ENCODE measurements around the gene IL7R. TPM values are rescaled to one million over a fixed set of nuclear protein-coding genes. Genes with fewer than 3 reads are reported as not detected.

IL7R gene
- total and polyA plus RNA-seq, 2 donors (not counting 3 experiments of a cell fraction or from before 2014, with no cell fraction given): 1.0 to 1.2 TPM

DNA sequence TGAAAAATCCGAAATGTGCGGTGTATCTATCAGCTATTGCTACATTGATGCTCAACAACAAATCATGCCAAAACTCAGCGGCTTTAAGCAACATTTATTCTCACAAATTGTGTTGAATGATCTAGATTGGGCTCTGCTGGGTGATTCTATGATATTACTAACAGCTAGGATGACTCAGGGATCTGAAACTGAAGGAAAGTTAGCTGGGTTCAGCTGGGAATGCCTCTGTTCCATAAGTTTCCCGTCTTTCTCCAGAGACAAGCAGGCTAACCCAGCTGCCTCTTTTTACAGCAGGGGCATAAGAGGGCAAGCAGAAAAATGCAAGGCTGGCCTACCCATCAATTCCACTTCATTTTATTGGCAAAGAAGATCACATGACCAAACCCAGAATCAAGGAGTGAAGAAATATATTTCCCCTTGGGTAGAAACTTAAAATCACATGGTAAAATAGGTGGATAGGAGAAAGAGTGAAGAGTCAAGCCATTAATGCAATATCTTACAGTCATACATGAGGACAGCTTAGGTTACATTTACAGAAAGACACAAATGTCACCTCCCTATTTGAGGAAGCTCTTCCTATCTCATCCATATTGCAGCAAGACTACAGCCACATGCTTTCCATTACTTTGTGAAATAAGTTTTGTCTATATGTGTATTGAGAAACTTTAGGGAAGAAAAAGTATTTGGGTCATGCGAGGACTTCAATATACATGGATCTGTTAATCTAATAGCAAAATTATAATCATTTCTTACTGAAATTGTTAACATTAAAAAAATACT lies 30.8 kb downstream of the IL7R start:
- Histone ChIP-seq H3K9me3 (replicated peaks; ENCODE audit: control insufficient read depth, insufficient read depth, low read length) (no peaks in the 10 kb centered on the region), H3K27ac (ENCODE audit: insufficient read depth, low read depth, low read length) (no peak overlapping the region), H3K79me2 (ENCODE audit: control insufficient read depth, insufficient read depth, low read length) (no peaks in the 10 kb centered on the region), H4K20me1 (replicated peaks; ENCODE audit: control insufficient read depth, extremely low read depth, insufficient read depth, low read length) (no peaks in the 10 kb centered on the region), H3K27me3 (ENCODE audit: control insufficient read depth in 2 of 2, insufficient read depth in 2 of 2, low read length in 2 of 2) (no peaks in the 10 kb centered on the region), H3K9ac (replicated peaks; ENCODE audit: extremely low read depth, insufficient read depth, low read length) (no peak overlapping the region), H3K4me2 (ENCODE audit: insufficient read depth, low read length) (no peak overlapping the region), H2AFZ (ENCODE audit: low read depth, low read length) (no peak overlapping the region), H3K4me3 (replicated peaks in 1 of 3; ENCODE audit: insufficient read depth in 1 of 3, low read depth in 1 of 3, low read length in 3 of 3) (no peak overlapping the region), H3K36me3 (ENCODE audit: control insufficient read depth in 2 of 2, extremely low read depth in 1 of 2, insufficient read depth in 2 of 2, low read length in 2 of 2) (no peaks in the 10 kb centered on the region), H3K9me1 (replicated peaks; ENCODE audit: control insufficient read depth, extremely low read depth, insufficient read depth, low read length) (no peaks in the 10 kb centered on the region), H3K4me1 (ENCODE audit: control insufficient read depth, extremely low read depth, insufficient read depth, low read length) (peaks cover 10% of the 10 kb centered on the region)
- FAIRE-seq (no peak), DNase-seq (ENCODE audit: low read depth, low spot score) (no peak)
- no TSS peak for BruUV-seq (replicated peaks)
- ChIA-PET CTCF (interaction anchor here (0.9 kb wide), 1 partner anchor 107 kb away, joined by 3 read pairs; no protein-coding TSS in a partner anchor), POLR2A (no interaction called here)
- TF ChIP-seq FOS (IDR thresholded peaks at IDR 0.05; ENCODE audit: borderline replicate concordance, insufficient read depth, low read length) (no peak), MYC (IDR thresholded peaks at IDR 0.05; ENCODE audit: low read depth, low read length) (no peak), JUN (IDR thresholded peaks at IDR 0.05; ENCODE audit: borderline replicate concordance, insufficient read depth, insufficient read length, low read depth) (no peak), POLR2A (IDR thresholded peaks at IDR 0.05; ENCODE audit: low read depth, low read length) (no peak), POLR2AphosphoS5 (IDR thresholded peaks at IDR 0.05; ENCODE audit: insufficient read depth, low read depth, low read length) (no peak), GATA2 (IDR thresholded peaks at IDR 0.05; ENCODE audit: insufficient read depth, insufficient read length, low read depth, low read length) (no peak), EZH2 (IDR thresholded peaks at IDR 0.05; ENCODE audit: borderline replicate concordance, low read depth, low read length, severe bottlenecking) (no peak)
- TF ChIP-seq, protein P1, sequence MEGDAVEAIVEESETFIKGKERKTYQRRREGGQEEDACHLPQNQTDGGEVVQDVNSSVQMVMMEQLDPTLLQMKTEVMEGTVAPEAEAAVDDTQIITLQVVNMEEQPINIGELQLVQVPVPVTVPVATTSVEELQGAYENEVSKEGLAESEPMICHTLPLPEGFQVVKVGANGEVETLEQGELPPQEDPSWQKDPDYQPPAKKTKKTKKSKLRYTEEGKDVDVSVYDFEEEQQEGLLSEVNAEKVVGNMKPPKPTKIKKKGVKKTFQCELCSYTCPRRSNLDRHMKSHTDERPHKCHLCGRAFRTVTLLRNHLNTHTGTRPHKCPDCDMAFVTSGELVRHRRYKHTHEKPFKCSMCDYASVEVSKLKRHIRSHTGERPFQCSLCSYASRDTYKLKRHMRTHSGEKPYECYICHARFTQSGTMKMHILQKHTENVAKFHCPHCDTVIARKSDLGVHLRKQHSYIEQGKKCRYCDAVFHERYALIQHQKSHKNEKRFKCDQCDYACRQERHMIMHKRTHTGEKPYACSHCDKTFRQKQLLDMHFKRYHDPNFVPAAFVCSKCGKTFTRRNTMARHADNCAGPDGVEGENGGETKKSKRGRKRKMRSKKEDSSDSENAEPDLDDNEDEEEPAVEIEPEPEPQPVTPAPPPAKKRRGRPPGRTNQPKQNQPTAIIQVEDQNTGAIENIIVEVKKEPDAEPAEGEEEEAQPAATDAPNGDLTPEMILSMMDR (IDR thresholded peaks at IDR 0.05; ENCODE audit: extremely low read depth in 1 of 2, insufficient read depth in 1 of 2, low read depth in 1 of 2, low read length in 2 of 2): no peak
- TF ChIP-seq, protein P2, sequence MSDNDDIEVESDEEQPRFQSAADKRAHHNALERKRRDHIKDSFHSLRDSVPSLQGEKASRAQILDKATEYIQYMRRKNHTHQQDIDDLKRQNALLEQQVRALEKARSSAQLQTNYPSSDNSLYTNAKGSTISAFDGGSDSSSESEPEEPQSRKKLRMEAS (IDR thresholded peaks at IDR 0.05; ENCODE audit: insufficient read depth, insufficient read length): no peak
- intact Hi-C loops (cut with micrococcal nuclease): no loop called here
- dilution Hi-C loops (cut with MboI; ENCODE audit: extremely low pct_ligation_motif_present, low sequenced_read_pairs): no loop called here

All from endothelial cell of umbilical vein (primary cell).